GM12891 (cell line): ENCODE results near the gene SPOUT1.
"Not testable (repeated sequence)": the region's sequence is repeated elsewhere in the genome, so short reads cannot be mapped to it uniquely, and the experiment has no call there.

Experiments
- DNase-seq: peaks from one replicate; pipeline ENCODE4 v3.0.0; 2011; ENCODE audit warnings: low spot score; ENCODE audit not compliant: insufficient read length
- FAIRE-seq: peaks from 2 replicates; lab custom pipeline; 2011; peaks lifted over from hg19 to GRCh38; lab: Jason Lieb, UNC
- PAX5 ChIP-seq: IDR thresholded peaks from 2 replicates; pipeline ENCODE4 v1.6.1; 2011; ENCODE audit warnings: low read length, moderate library complexity, mild to moderate bottlenecking; ENCODE audit not compliant: insufficient read depth, severe bottlenecking
- POLR2A ChIP-seq: IDR thresholded peaks from 2 replicates; pipeline ENCODE4 v1.6.1; 2011; ENCODE audit warnings: low read depth, low read length, control low read depth
- POLR2AphosphoS5 ChIP-seq: IDR thresholded peaks from 2 replicates; pipeline ENCODE4 v1.6.1; 2011; ENCODE audit warnings: low read depth, low read length, control low read depth
- POU2F2 ChIP-seq: IDR thresholded peaks from 2 replicates; pipeline ENCODE4 v1.6.1; 2011; ENCODE audit warnings: low read depth, mild to moderate bottlenecking, control low read depth, low read length, moderate library complexity
- SPI1 ChIP-seq: IDR thresholded peaks from 2 replicates; pipeline ENCODE4 v1.6.1; 2011; ENCODE audit warnings: low read depth, low read length, control low read depth
- TAF1 ChIP-seq: IDR thresholded peaks from 2 replicates; pipeline ENCODE4 v1.6.1; 2011; ENCODE audit warnings: low read depth, low read length, control low read depth

Gene SPOUT1

DNA sequence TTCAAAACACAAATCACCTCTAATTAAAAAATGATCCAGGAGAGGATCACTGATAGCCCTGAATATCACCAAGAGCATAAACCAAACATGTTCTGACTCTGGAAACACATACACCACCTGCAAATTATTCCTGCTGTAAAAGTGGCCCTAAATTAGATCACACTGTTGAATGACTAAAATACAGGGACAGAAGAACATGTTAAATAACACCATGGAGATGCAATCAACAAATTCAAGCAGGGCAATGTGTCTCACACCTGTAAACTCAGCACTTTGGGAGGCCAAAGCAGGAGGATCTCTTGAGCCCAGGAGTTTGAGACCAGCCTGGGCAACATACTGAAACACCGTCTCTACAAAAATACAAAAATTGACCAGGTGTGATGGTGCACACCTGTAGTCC is 18.2 kb upstream of the SPOUT1 start:
- FAIRE-seq (no peak), DNase-seq (no peak)
- TF ChIP-seq TAF1 (no peak), POU2F2 (no peak), POLR2AphosphoS5 (no peak), PAX5 (no peak), SPI1 (no peak), POLR2A (no peak)

DNA sequence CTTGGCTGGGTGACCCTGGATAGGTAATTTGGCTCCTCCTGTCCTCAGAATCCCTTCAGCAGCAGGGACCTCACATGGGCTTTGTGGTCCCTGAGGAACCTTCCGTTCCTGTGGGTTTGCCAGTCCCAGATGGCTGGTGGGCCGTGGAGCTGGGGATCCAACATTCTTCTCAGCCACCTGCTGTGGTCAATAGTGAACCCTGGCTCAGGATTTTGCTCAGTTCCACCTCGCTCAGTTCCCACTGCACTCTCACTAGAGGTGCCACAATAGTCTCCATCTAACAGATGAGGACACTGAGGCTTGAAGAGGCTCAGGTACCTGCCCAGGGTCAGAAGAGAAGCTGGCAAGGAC is 17.1 kb upstream of the SPOUT1 start:
- FAIRE-seq (no peak), DNase-seq (no peak)
- no peak for TF ChIP-seq SPI1
- no peak for TF ChIP-seq TAF1

DNA sequence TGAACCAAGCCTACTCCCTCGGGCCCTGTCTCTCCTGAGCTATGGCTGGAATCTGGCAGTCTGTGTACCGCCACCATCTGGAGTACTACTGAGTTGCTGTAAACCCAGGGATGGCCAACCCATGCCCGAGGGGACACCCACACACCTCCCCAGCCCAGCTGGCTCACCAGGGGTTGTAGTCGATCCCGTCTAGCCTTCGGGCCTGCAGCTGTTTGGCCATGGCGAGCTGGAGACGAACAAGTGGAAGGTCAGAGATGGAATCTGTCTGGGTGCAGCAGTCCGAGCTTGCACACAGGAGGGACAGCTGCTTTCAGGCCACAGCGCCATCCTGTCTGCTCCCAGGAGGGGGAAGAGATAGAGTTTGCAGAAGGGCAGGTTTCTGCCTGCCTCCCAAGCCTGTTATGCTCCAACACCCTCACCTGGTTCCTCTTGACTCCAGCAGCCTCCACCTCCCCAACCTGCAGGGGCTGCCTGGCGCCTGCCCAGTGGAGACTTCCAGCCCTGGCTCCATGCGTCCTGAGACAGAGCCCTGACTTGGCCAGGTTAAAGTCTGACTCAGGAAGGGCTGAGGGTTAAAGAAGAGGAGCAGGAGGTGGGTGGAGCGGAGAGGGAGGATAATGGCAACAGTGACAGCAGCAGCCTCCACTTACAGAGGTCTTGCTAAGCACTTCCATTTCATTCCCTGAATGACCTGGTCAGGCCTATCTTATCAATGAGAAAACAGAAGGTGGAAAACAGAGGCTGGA is 15.8 kb upstream of the SPOUT1 start:
- TF ChIP-seq TAF1 (no peak), POLR2AphosphoS5 (no peak), POU2F2 (no peak), PAX5 (no peak)
- DNase-seq, result no peak
- no peak for FAIRE-seq

DNA sequence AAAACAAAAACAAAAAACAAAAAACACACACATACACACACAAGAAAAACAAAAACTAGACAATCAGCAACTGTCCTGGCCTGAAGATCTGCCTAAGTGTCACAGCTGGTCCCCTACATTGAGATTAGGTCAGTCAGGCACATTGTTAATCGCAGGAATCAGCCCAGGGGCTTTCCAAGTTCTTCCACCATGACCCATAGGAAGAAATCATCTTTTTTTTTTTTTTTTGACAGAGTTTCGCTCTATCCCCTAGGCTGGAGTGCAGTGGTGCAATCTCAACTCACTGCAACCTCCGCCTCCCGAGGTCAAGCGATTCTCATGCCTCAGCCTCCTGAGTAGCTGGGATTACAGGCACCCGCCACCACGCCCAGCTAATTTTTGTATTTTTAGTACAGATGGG is 13.6 kb upstream of the SPOUT1 start:
- DNase-seq, FAIRE-seq: not testable (repeated sequence)

DNA sequence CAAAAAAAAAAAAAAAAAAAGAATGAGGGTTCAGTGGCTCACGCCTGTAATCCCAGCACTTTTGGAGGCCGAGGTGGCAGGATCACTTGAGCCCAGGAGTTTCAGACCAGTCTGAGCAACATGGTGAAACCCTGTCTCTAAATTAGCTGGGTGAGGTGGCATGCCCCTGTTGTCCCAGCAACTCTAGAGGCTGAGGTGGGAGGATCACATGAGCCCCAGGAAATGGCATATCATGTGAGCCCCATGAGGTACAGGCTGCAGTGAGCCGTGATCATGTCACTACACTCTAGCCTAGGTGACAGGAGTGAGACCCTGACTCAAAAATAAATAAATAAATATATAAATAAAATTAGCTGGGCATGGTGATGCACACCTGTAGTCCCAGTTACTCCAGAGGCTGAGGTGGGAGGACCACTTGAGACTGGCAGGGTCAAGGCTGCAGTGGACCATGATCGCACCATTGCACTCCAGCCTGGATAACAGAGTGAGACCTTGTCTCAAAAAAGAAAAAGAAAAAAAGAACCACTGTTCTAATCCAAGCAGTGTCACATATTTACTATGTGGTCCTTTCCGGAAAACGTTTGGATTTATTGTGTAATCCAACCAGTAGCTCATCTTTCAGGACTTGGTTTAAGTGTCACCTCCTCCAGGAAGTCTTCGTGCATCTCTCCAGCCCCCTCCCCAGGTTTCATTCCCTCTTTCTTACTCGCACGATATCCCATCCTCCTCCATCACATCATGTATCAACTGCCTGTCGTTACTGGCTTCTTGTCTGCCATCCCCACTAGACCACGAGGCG is 12.3 kb upstream of the SPOUT1 start:
- TF ChIP-seq POU2F2 (no peak), PAX5 (no peak), POLR2A (no peak), TAF1 (no peak), SPI1 (no peak), POLR2AphosphoS5 (no peak)
- DNase-seq (no peak), FAIRE-seq (no peak)

DNA sequence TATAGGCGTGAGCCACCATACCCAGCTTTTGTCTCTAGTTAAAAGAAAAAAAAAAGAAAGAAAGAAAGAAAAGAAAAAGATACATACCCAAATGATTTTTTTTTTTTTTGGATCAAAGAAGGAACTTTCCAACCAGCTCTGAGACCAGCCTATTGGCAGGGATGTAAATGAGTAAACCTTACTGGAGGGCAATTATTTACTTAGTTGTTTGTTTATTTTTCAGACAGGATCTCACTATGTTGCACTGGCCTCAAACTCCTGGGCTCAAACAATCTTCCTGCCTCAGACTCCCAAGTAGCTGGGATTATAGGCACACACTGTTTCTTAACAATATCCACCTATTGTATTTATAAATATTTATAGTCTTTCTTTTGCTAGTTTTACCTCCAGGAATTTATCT is 10.9 kb upstream of the SPOUT1 start:
- FAIRE-seq, result no peak
- TF ChIP-seq TAF1, result no peak
- TF ChIP-seq POLR2A, result no peak
- no peak for TF ChIP-seq SPI1
- TF ChIP-seq POLR2AphosphoS5, result no peak
- TF ChIP-seq POU2F2, result no peak
- no peak for TF ChIP-seq PAX5
- DNase-seq, result no peak

DNA sequence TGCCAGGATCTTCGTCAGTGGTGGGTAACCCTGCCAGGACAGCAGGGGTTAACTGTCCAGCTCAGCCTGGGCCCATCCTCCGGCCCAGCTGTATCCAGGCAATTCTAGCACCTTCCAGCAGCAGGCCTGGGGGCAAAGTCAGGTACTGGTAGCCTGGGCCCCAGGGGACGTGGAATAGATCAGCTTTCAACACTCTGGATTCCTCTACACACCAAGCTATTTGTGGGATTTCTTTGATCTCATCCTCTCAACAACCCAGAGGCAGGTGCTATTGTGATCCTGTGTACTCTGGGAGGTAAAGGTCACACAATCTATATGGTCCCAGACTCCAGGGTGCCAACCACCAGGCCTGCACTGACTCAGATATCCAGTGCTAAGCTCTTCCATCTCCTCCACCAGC is 8.7 kb upstream of the SPOUT1 start:
- no peak for FAIRE-seq
- DNase-seq, result no peak
- TF ChIP-seq POLR2AphosphoS5 (no peak), TAF1 (no peak), SPI1 (no peak), PAX5 (no peak), POLR2A (no peak), POU2F2 (no peak)

DNA sequence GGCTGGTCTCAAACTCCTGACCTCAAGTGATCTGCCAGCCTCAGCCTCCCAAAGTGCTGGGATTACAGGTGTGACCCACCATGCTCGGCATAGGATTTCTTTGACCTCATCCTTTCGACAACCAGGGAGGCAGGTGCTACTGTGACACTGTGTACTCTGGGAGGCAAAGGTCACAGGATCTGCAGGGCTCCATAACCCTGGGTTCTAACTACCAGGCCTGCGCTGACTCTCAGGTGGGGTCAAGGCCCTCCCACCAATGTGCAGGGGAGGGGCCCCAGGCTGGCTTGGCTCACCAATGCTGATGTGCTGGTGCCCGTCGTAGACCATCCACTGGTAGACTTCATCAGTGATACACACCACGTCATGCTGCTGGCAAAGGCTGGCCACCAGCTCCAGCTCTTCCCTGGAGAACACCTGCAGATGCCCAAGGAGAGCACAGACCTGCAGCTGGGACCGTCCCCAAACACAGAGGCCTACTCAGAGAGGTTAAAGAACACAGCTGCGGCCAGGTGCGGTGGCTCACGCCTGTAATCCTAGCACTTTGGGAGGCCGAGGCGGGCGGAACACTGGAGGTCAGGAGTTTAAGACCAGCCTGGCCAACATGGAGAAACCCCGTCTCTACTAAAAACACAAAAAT is 7.0 kb upstream of the SPOUT1 start:
- TF ChIP-seq POLR2A (no peak), SPI1 (no peak), TAF1 (no peak), POLR2AphosphoS5 (no peak), PAX5 (no peak), POU2F2 (no peak)
- DNase-seq (no peak), FAIRE-seq (no peak)

DNA sequence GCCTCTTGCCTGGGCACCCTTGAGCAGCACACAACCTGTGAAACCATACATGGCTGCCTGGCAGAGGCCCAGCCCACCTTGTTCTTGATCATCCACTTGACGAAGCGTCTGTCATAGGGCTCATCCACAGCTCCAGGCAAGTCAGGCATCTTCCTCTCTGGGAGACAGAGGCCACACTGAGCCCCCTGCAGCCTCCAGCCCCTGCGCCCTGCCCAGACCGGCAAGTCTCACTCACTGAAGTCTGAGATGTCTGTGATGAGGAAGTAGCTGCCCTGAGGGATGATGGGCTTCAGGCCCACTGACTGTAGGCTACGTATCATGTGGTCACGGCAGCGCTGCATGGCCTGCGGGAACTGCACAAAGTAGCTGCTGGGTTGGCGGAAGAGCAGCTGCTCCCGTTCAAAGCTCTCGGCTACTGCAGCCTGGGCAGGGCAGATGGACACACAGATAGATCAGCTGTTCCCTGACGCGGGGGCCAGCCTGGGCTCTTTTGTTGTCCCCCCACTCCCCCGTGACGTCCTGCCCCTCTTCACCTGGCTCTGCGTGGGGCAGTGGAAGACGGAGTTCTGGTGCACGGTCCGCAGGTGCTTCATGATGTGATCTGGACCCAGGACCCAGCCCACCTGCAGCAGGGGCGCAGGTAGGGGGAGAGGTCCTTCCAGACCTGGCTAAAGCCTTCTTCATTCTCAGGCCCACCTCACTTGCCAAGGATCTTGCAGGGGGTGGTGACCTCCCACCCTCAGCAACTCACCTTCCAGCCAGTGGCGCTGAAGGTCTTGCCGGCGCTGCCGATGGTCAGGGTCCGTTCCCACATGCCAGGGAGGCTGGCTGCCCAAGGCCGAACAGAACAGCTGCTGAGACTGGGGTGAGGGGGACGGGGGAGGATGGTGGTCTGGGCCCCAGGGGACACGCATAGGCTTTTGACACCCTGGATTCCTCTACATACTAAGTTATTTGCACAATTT is 5.9 kb upstream of the SPOUT1 start:
- DNase-seq, result no peak
- no peak for TF ChIP-seq TAF1
- no peak for TF ChIP-seq POLR2A
- no peak for TF ChIP-seq SPI1
- TF ChIP-seq POLR2AphosphoS5, result no peak
- no peak for TF ChIP-seq PAX5
- TF ChIP-seq POU2F2, result no peak
- FAIRE-seq, result no peak

DNA sequence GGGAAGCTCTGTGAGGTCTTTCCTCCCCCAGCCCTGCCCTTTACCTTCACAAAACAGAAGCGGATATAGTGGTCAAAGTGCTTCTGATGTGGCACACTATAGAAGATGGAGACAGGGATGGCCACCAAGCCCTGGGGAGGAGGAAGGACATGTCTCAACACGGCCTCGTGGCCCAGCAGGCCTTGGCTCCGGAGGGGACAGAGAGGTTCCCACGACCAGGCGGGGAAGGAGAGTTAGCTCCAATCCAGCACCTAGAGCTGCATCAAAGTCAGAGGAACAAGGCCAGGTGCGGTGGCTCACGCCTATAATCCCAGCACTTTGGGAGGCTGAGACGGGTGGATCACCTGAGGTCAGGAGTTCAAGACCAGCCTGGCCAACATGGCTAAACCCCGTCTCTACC is 4.1 kb upstream of the SPOUT1 start:
- TF ChIP-seq POU2F2, result no peak
- DNase-seq (no peak), FAIRE-seq (no peak)
